ENCODE data around the gene DAPK1.

DNA sequence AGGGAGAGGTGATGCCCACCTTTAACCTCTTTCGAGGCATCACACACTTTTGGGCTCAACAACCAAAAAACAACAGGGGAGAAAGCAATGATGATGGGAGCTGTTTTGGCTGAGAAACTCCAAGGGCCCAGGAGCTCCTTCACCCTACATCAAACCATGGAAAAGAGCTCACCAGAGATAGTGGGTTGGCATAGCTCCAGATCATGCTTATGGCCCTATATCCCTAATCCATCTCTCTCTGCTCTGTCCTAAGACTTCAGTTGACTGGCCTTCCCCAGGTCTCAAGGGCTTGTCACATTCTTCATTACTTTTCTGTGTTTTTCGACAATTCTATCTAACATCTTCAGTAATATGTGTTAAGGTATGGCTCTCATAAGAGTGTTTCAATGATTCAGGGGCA, 222.5 kb downstream of the DAPK1 start:
- TF ChIP-seq POLR2AphosphoS5 (IDR thresholded peaks at IDR 0.05; ENCODE audit: insufficient read depth, low read depth, low read length) (no peak), EZH2 (IDR thresholded peaks at IDR 0.05; ENCODE audit: borderline replicate concordance, low read depth, low read length, severe bottlenecking) (no peak), MYC (IDR thresholded peaks at IDR 0.05; ENCODE audit: low read depth, low read length) (no peak), POLR2A (IDR thresholded peaks at IDR 0.05; ENCODE audit: low read depth, low read length) (no peak), FOS (IDR thresholded peaks at IDR 0.05; ENCODE audit: borderline replicate concordance, insufficient read depth, low read length) (no peak), JUN (IDR thresholded peaks at IDR 0.05; ENCODE audit: borderline replicate concordance, insufficient read depth, insufficient read length, low read depth) (no peak)
- TF ChIP-seq, protein P1, sequence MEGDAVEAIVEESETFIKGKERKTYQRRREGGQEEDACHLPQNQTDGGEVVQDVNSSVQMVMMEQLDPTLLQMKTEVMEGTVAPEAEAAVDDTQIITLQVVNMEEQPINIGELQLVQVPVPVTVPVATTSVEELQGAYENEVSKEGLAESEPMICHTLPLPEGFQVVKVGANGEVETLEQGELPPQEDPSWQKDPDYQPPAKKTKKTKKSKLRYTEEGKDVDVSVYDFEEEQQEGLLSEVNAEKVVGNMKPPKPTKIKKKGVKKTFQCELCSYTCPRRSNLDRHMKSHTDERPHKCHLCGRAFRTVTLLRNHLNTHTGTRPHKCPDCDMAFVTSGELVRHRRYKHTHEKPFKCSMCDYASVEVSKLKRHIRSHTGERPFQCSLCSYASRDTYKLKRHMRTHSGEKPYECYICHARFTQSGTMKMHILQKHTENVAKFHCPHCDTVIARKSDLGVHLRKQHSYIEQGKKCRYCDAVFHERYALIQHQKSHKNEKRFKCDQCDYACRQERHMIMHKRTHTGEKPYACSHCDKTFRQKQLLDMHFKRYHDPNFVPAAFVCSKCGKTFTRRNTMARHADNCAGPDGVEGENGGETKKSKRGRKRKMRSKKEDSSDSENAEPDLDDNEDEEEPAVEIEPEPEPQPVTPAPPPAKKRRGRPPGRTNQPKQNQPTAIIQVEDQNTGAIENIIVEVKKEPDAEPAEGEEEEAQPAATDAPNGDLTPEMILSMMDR (IDR thresholded peaks at IDR 0.05; ENCODE audit: extremely low read depth in 1 of 2, insufficient read depth in 1 of 2, low read depth in 1 of 2, low read length in 2 of 2): no peak
- TF ChIP-seq, protein P2, sequence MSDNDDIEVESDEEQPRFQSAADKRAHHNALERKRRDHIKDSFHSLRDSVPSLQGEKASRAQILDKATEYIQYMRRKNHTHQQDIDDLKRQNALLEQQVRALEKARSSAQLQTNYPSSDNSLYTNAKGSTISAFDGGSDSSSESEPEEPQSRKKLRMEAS (IDR thresholded peaks at IDR 0.05; ENCODE audit: insufficient read depth, insufficient read length): no peak
